Brain microvascular endothelial cell (primary cell): ENCODE measurements around the gene PSMC4.

ENCODE experiments used
- DNase-seq: peaks from one replicate; pipeline ENCODE4 v3.0.0-alpha.2; 2020
- H3K27ac ChIP-seq: fragments of 250-450 bp; sonication (Bioruptor Pico); 2 replicates; pipeline ENCODE4 v1.5.1; 2020; ENCODE audit warnings: mild to moderate bottlenecking, moderate library complexity
- H3K27me3 ChIP-seq: fragments of 250-450 bp; sonication (Bioruptor Pico); replicated peaks from 2 replicates; pipeline ENCODE4 v1.5.1; 2020; ENCODE audit warnings: mild to moderate bottlenecking
- H3K36me3 ChIP-seq: fragments of 250-450 bp; sonication (Bioruptor Pico); replicated peaks from 2 replicates; pipeline ENCODE4 v1.5.1; 2020; ENCODE audit warnings: mild to moderate bottlenecking
- H3K4me3 ChIP-seq: 2 replicates; pipeline ENCODE4 v1.5.1; 2011; ENCODE audit warnings: low read depth, mild to moderate bottlenecking, control low read depth, low read length, moderate library complexity
- in situ Hi-C: cut with HindIII; loops from 2 replicates; pipeline ENCODE4 v1.10.0; 2017; ENCODE audit warnings: low sequenced_read_pairs, low pct_ligation_motif_present
- TF ChIP-seq, protein P1 (sequence below): IDR thresholded peaks from 2 replicates; pipeline ENCODE4 v1.5.1; 2011; ENCODE audit warnings: low read depth, mild to moderate bottlenecking, moderate library complexity, low read length, control low read depth, inconsistent platforms; ENCODE audit errors: missing control alignments

Gene PSMC4

DNA sequence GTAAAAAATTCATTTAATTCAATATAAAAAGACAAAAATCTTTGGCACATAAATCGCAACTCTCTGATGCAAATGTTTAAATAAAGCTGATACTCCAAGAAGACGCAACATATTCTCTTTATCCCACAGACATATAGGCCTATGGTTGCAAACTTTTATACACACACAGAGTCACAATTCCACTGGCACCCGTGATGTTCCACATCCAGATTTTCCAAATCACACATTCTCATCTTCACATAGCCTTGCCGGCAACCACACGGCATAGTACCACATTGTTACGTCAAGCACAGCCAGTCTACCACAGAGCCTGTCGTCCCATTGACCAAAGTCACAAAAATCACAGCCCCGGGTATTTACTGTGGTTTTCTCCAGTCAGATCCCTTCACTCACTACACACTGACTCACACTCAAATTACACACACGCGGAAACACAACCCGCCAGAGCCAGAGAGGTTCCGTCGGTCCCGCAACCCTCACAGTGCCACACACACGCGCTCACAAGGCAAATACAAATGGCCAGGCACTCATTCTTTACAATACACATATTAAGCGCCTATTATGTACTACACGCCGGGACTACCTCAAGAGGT, 25.3 kb downstream of the PSMC4 start:
- Histone ChIP-seq H3K4me3 (peak overlapping the region; percentile 90), H3K27me3 (no peaks in the 10 kb centered on the region), H3K27ac (peak overlapping the region; percentile 92), H3K36me3 (no peaks in the 10 kb centered on the region)
- DNase-seq = peak; percentile 69
- in situ Hi-C loops = no loop called here
- TF ChIP-seq, protein P1, sequence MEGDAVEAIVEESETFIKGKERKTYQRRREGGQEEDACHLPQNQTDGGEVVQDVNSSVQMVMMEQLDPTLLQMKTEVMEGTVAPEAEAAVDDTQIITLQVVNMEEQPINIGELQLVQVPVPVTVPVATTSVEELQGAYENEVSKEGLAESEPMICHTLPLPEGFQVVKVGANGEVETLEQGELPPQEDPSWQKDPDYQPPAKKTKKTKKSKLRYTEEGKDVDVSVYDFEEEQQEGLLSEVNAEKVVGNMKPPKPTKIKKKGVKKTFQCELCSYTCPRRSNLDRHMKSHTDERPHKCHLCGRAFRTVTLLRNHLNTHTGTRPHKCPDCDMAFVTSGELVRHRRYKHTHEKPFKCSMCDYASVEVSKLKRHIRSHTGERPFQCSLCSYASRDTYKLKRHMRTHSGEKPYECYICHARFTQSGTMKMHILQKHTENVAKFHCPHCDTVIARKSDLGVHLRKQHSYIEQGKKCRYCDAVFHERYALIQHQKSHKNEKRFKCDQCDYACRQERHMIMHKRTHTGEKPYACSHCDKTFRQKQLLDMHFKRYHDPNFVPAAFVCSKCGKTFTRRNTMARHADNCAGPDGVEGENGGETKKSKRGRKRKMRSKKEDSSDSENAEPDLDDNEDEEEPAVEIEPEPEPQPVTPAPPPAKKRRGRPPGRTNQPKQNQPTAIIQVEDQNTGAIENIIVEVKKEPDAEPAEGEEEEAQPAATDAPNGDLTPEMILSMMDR = no peak

DNA sequence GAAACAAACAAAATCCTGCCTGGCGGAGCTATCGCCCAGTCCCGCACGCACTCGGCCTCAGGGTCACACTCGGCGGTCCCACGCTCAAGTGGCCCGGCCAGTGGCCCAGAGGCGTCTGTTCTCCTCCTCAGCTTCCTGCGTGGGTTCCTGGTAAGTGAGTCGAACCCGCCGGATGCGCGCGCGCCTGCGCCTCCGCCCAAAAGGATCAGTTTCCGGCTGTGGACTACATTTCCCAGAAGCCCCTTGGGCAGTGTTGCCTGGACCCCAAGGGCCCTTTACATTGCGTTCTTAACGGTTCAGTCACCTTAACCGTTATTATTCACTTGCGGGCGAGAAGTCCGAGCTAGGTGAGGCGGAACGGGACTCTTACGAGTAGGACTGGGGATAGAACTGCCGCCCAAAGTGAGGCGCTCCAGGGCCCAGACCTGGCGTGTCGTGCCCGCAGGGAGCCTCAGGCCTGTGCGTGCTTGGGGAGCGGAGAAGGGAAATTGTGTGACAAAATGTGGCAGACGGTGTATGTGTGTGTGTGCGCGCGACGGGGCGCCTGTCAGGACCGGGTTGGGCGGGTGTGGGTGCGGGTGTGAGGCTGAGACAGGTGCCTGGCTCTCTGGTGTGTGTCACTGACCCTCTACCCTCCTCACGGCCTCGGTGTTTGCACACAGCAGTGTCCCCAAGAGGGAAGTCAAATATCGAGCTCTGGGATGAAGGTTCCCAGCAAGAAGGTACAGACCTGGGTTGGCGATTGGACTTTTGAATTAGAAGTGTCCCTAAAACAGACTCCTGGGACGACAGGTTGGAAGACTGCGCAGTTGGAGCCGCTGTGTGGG, 26.1 kb downstream of the PSMC4 start, which contains the start of gene ZNF546:
TSS of gene ZNF546 (plus strand) at position 250 of the 827 bp plus-strand sequence. CDS start 1,267 bp downstream, outside the sequence.
- no peaks in the 10 kb centered on the region for H3K36me3 ChIP-seq
- peak within 1 kb of the TSS; percentile 92 for H3K27ac ChIP-seq
- H3K27me3 ChIP-seq = no peaks in the 10 kb centered on the region
- H3K4me3 ChIP-seq = peak within 1 kb of the TSS; percentile 90
- in situ Hi-C loops = no loop called here
- TF ChIP-seq, protein P1 = no peak
- DNase-seq = peak; percentile 89

DNA sequence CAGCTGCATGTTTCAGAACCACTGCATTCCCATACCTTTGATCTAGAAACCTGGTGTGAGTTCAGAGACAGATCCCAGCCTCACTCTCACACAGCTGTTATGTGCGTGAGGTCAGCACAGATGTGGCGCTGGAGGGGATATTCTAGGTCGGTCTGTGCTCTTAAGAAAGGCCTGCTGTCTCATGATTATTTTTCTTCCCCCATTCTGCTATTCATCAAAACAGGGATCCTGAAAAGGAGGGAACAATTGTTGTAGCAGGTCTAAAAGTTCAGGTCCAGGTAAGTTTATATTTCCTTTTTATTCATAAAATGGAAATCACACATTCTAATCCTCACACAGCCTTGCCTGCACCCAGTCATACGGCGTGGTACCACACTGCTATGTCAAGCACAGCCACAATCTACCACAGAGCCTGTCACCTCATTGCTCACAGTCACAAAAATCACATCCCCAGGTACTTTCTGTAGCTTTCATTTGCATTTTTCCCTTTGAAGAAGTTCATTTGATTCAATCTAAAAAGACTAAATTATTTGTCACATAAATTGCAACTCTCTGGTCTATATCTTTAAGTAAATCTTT, 26.8 kb downstream of the PSMC4 start:
- Histone ChIP-seq H3K36me3 (no peaks in the 10 kb centered on the region), H3K27me3 (no peaks in the 10 kb centered on the region), H3K27ac (peak overlapping the region; percentile 67), H3K4me3 (peak overlapping the region; percentile 90)
- TF ChIP-seq, protein P1 = no peak
- DNase-seq = no peak
- in situ Hi-C loops = no loop called here

DNA sequence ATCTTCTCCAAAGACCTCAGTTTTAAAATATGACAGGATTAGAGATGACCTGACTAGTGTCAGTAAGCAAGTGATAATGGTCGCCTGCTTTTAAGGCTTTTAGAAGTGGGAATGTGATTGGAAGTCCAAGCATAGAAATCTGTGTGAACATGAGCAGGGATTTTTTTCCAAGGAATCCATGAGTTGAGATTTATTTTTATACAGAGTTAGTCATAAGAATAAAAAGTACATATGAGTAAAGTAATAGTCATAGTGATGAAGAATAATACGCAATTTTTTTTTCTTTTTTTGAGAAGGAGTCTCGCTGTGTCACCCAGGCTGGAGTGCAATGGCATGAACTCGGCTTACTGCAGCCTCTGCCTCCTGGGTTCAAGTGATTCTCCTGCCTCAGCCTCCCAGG, 27.5 kb downstream of the PSMC4 start:
- H3K27ac ChIP-seq = peak overlapping the region; percentile 67
- H3K4me3 ChIP-seq = no peak overlapping the region
- H3K27me3 ChIP-seq = no peaks in the 10 kb centered on the region
- no peak for DNase-seq
- TF ChIP-seq, protein P1 = no peak
- H3K36me3 ChIP-seq = no peaks in the 10 kb centered on the region
- in situ Hi-C loops = no loop called here

DNA sequence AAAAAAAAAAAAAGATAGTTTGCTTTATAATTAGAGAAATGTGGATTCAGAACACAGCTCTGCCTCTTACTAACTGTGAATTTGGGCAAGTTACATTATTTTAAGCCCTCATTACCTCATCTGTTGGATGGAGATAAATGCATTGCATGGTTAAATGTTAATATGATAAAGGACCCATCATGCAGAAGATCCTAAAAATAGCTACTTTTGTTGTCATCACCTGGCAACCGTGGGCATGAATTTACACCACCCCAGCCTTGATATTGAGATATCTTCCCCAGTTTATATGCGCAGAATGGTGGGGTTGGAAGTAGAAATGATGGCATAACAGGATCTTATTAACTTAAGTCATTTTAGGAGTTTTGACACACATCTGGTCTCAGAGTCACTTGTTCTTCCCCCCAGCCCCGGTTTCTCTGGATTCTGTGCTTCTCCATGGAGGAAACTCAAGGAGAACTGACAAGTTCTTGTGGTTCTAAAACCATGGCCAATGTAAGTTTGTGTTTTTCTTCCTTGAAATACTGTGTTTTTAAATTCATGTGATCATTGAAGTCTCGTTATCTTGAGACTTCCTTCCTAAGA, 34.8 kb downstream of the PSMC4 start:
- TF ChIP-seq, protein P1 = no peak
- DNase-seq = no peak
- peaks cover 2% of the 10 kb centered on the region for H3K36me3 ChIP-seq

More for the DNA sequence above, 34.8 kb downstream of the PSMC4 start:
- no peaks in the 10 kb centered on the region for H3K27me3 ChIP-seq
- no peak overlapping the region for H3K4me3 ChIP-seq
- in situ Hi-C loops = no loop called here
- peak overlapping the region; percentile 65 for H3K27ac ChIP-seq
